Stimulated activated naive B cell treated with anti-CD40 and anti-IgM and Interleukin-4, amounts not matched to agents 10 μg/mL and 1 μg/mL and 100 μg/mL, for 72 hours (primary cell): ENCODE measurements around the gene CAMTA1.

ENCODE experiments used
- ATAC-seq, 2 donors: fragments of 150-1000 bp; cut with Tn5 transposase; replicated peaks; 2 replicates each; pipeline ENCODE4 v1.10.0; 2021; ENCODE audit warnings: moderate library complexity in 1 of 2
- DNase-seq: peaks from one replicate; pipeline ENCODE4 v3.0.0; 2021
- H3K27ac Mint-ChIP-seq: one replicate; pipeline ENCODE4 v1.8.0; 2022; ENCODE audit warnings: mild to moderate bottlenecking, mixed read lengths
- H3K27me3 Mint-ChIP-seq, 2 donors: one replicate each; pipeline ENCODE4 v1.8.0; 2022; ENCODE audit warnings: mixed read lengths in 2 of 2
- H3K36me3 Mint-ChIP-seq, 2 donors: one replicate each; pipeline ENCODE4 v1.8.0; 2022; ENCODE audit warnings: mixed read lengths in 2 of 2, mild to moderate bottlenecking in 1 of 2
- H3K4me1 Mint-ChIP-seq, 2 donors: one replicate each; pipeline ENCODE4 v1.8.0; 2022; ENCODE audit warnings: mixed read lengths in 2 of 2, mild to moderate bottlenecking in 1 of 2
- H3K4me3 Mint-ChIP-seq, 2 donors: one replicate each; pipeline ENCODE4 v1.8.0; 2022; ENCODE audit warnings: mild to moderate bottlenecking in 2 of 2, mixed read lengths in 2 of 2, moderate library complexity in 1 of 2
- H3K9me3 Mint-ChIP-seq, 2 donors: one replicate each; pipeline ENCODE4 v1.8.0; 2022; ENCODE audit warnings: mixed read lengths in 2 of 2, mild to moderate bottlenecking in 1 of 2

The CAMTA1 gene

GRCh38 chr1:7390604-7391000 is 605.3 kb downstream of the CAMTA1 start:
- H3K4me1 Mint-ChIP-seq: no peaks in the 10 kb centered on the region
- no peak for DNase-seq
- H3K27ac Mint-ChIP-seq: no peak overlapping the region
- no peak for ATAC-seq
- H3K36me3 Mint-ChIP-seq: peaks cover 0 to 3% of the 10 kb centered on the region in 2 donors
- peaks cover 4 to 8% of the 10 kb centered on the region in 2 donors for H3K9me3 Mint-ChIP-seq
- H3K4me3 Mint-ChIP-seq: no peak overlapping the region
- peaks cover 0 to 6% of the 10 kb centered on the region in 2 donors for H3K27me3 Mint-ChIP-seq

- no peak for DNase-seq
- Mint-ChIP-seq H3K4me3 (no peak overlapping the region), H3K9me3 (peaks cover 14 to 17% of the 10 kb centered on the region in 2 donors), H3K27me3 (peaks cover 4 to 6% of the 10 kb centered on the region in 2 donors), H3K27ac (no peak overlapping the region), H3K4me1 (no peaks in the 10 kb centered on the region), H3K36me3 (peaks cover 0 to 3% of the 10 kb centered on the region in 2 donors)
- ATAC-seq: no peak
Measured at GRCh38 chr1:7393136-7393535, 607.9 kb downstream of the CAMTA1 start.

- Mint-ChIP-seq H3K36me3 (peaks cover 0 to 3% of the 10 kb centered on the region in 2 donors), H3K9me3 (peaks cover 23 to 25% of the 10 kb centered on the region in 2 donors), H3K4me1 (no peaks in the 10 kb centered on the region), H3K4me3 (no peak overlapping the region), H3K27ac (no peak overlapping the region), H3K27me3 (peaks cover 5 to 13% of the 10 kb centered on the region in 2 donors)
- ATAC-seq (no peak), DNase-seq (no peak)
Measured at GRCh38 chr1:7395251-7395650, 610.0 kb downstream of the CAMTA1 start.

GRCh38 chr1:7398982-7399381 is 613.7 kb downstream of the CAMTA1 start:
- no peak for ATAC-seq
- no peak for DNase-seq
- Mint-ChIP-seq H3K36me3 (peaks cover 0 to 3% of the 10 kb centered on the region in 2 donors), H3K27ac (no peak overlapping the region), H3K4me3 (no peak overlapping the region), H3K27me3 (peaks cover 20 to 30% of the 10 kb centered on the region in 2 donors), H3K4me1 (no peaks in the 10 kb centered on the region), H3K9me3 (peaks cover 26 to 30% of the 10 kb centered on the region in 2 donors)

GRCh38 chr1:7399514-7400125 is 614.4 kb downstream of the CAMTA1 start:
- ATAC-seq (no peak), DNase-seq (no peak)
- no peaks in the 10 kb centered on the region for H3K4me1 Mint-ChIP-seq
- H3K36me3 Mint-ChIP-seq: peaks cover 0 to 3% of the 10 kb centered on the region in 2 donors
- peaks cover 21 to 30% of the 10 kb centered on the region in 2 donors for H3K9me3 Mint-ChIP-seq
- H3K27me3 Mint-ChIP-seq: peaks cover 24 to 30% of the 10 kb centered on the region in 2 donors
- no peak overlapping the region for H3K27ac Mint-ChIP-seq
- no peak overlapping the region for H3K4me3 Mint-ChIP-seq

GRCh38 chr1:7400566-7400965 is 615.3 kb downstream of the CAMTA1 start:
- Mint-ChIP-seq H3K27me3 (peaks cover 25% of the 10 kb centered on the region in 2 donors), H3K27ac (no peak overlapping the region), H3K4me3 (no peak overlapping the region), H3K36me3 (no peaks in the 10 kb centered on the region), H3K9me3 (peaks cover 18 to 25% of the 10 kb centered on the region in 2 donors), H3K4me1 (no peaks in the 10 kb centered on the region)
- ATAC-seq (no peak), DNase-seq (no peak)

GRCh38 chr1:7401814-7402547 is 616.7 kb downstream of the CAMTA1 start:
- DNase-seq (no peak), ATAC-seq (no peak)
- no peaks in the 10 kb centered on the region for H3K4me1 Mint-ChIP-seq
- H3K4me3 Mint-ChIP-seq: no peak overlapping the region
- peaks cover 25 to 28% of the 10 kb centered on the region in 2 donors for H3K27me3 Mint-ChIP-seq
- peaks cover 13 to 22% of the 10 kb centered on the region in 2 donors for H3K9me3 Mint-ChIP-seq
- no peaks in the 10 kb centered on the region for H3K36me3 Mint-ChIP-seq
- H3K27ac Mint-ChIP-seq: no peak overlapping the region

GRCh38 chr1:7402548-7402850 is 617.2 kb downstream of the CAMTA1 start:
- H3K27me3 Mint-ChIP-seq: peaks cover 25 to 26% of the 10 kb centered on the region in 2 donors
- H3K9me3 Mint-ChIP-seq: peaks cover 9 to 17% of the 10 kb centered on the region in 2 donors
- no peaks in the 10 kb centered on the region for H3K4me1 Mint-ChIP-seq
- H3K4me3 Mint-ChIP-seq: no peak overlapping the region
- no peaks in the 10 kb centered on the region for H3K36me3 Mint-ChIP-seq
- DNase-seq: no peak
- no peak overlapping the region for H3K27ac Mint-ChIP-seq
- ATAC-seq: no peak

- no peak overlapping the region for H3K27ac Mint-ChIP-seq
- no peak for DNase-seq
- no peaks in the 10 kb centered on the region for H3K36me3 Mint-ChIP-seq
- no peak overlapping the region for H3K4me3 Mint-ChIP-seq
- peaks cover 8 to 15% of the 10 kb centered on the region in 2 donors for H3K9me3 Mint-ChIP-seq
- peaks cover 25% of the 10 kb centered on the region in 2 donors for H3K27me3 Mint-ChIP-seq
- no peaks in the 10 kb centered on the region for H3K4me1 Mint-ChIP-seq
- ATAC-seq: peak; percentile 14 to 56
Measured at GRCh38 chr1:7403265-7404045, 618.2 kb downstream of the CAMTA1 start.

- H3K4me3 Mint-ChIP-seq: no peak overlapping the region
- H3K9me3 Mint-ChIP-seq: peaks cover 7 to 9% of the 10 kb centered on the region in 2 donors
- ATAC-seq: no peak
Measured at GRCh38 chr1:7404046-7404742, 618.9 kb downstream of the CAMTA1 start.

GRCh38 chr1:7405844-7406500 is 620.7 kb downstream of the CAMTA1 start:
- no peak overlapping the region for H3K4me3 Mint-ChIP-seq
- peaks cover 13 to 20% of the 10 kb centered on the region in 2 donors for H3K27me3 Mint-ChIP-seq
- ATAC-seq (no peak), DNase-seq (no peak)
- no peaks in the 10 kb centered on the region for H3K36me3 Mint-ChIP-seq
- H3K27ac Mint-ChIP-seq: no peak overlapping the region
- H3K9me3 Mint-ChIP-seq: no peaks in the 10 kb centered on the region
- H3K4me1 Mint-ChIP-seq: no peaks in the 10 kb centered on the region

More at GRCh38 chr1:7404046-7404742, 618.9 kb downstream of the CAMTA1 start:
- H3K36me3 Mint-ChIP-seq: no peaks in the 10 kb centered on the region
- no peak overlapping the region for H3K27ac Mint-ChIP-seq
- no peaks in the 10 kb centered on the region for H3K4me1 Mint-ChIP-seq
- no peak for DNase-seq
- peaks cover 21 to 25% of the 10 kb centered on the region in 2 donors for H3K27me3 Mint-ChIP-seq

- Mint-ChIP-seq H3K9me3 (no peaks in the 10 kb centered on the region), H3K4me3 (no peak overlapping the region), H3K36me3 (no peaks in the 10 kb centered on the region), H3K27ac (no peak overlapping the region), H3K4me1 (no peaks in the 10 kb centered on the region), H3K27me3 (peaks cover 12 to 20% of the 10 kb centered on the region in 2 donors)
- ATAC-seq (no peak), DNase-seq (no peak)
Measured at GRCh38 chr1:7406641-7407543, 621.6 kb downstream of the CAMTA1 start.

GRCh38 chr1:7407544-7407895 is 622.3 kb downstream of the CAMTA1 start:
- Mint-ChIP-seq H3K4me3 (no peak overlapping the region), H3K9me3 (no peaks in the 10 kb centered on the region), H3K27me3 (peaks cover 6 to 14% of the 10 kb centered on the region in 2 donors), H3K27ac (no peak overlapping the region), H3K36me3 (no peaks in the 10 kb centered on the region), H3K4me1 (no peaks in the 10 kb centered on the region)
- ATAC-seq (no peak), DNase-seq (no peak)
